Measurements from ENCODE around the gene PRMT6.

GRCh38 chr1:107095647-107096046, 39.2 kb downstream of the PRMT6 start:
- TF ChIP-seq CTCF (conservative IDR thresholded peaks at IDR 0.05) (no peak), EZH2 (IDR thresholded peaks at IDR 0.05; ENCODE audit: low read depth) (no peak)

Measured in PC-9 (cell line).